ENCODE measurements around the gene ZNRF3.

The ZNRF3 gene

GRCh38 chr22:29092243-29092642, 208.9 kb downstream of the ZNRF3 start:
- DNase-seq (ENCODE audit: low read depth), result no peak

- no peak for DNase-seq (ENCODE audit: low read depth)
Observed at GRCh38 chr22:29093030-29093429, 209.7 kb downstream of the ZNRF3 start.

GRCh38 chr22:29093501-29094300, 210.3 kb downstream of the ZNRF3 start:
- no peak for DNase-seq (ENCODE audit: low read depth)

- DNase-seq (ENCODE audit: low read depth), result no peak
Observed at GRCh38 chr22:29095459-29095858, 212.1 kb downstream of the ZNRF3 start.

- DNase-seq (ENCODE audit: low read depth), result no peak
Observed at GRCh38 chr22:29096736-29097669, 213.6 kb downstream of the ZNRF3 start.

GRCh38 chr22:29098296-29098695, 214.9 kb downstream of the ZNRF3 start:
- DNase-seq (ENCODE audit: low read depth), result no peak

- DNase-seq (ENCODE audit: low read depth), result no peak
Observed at GRCh38 chr22:29102300-29102699, 218.9 kb downstream of the ZNRF3 start.

- DNase-seq (ENCODE audit: low read depth), result no peak
Observed at GRCh38 chr22:29103121-29103520, 219.7 kb downstream of the ZNRF3 start.

GRCh38 chr22:29105468-29105867, 222.1 kb downstream of the ZNRF3 start:
- DNase-seq (ENCODE audit: low read depth), result no peak

- no peak for DNase-seq (ENCODE audit: low read depth)
Observed at GRCh38 chr22:29106839-29107238, 223.5 kb downstream of the ZNRF3 start.

Data from CMK (cell line).